ENCODE data around the gene PIGP. TPM values are rescaled to one million over a fixed set of nuclear protein-coding genes. Genes with fewer than 3 reads are reported as not detected.

Gene PIGP
- total and polyA plus RNA-seq, 2 of the 13 experiments (the other 11 are each of a cell fraction or from before 2014, with no cell fraction given), result 14.8 to 33.4 TPM

DNA sequence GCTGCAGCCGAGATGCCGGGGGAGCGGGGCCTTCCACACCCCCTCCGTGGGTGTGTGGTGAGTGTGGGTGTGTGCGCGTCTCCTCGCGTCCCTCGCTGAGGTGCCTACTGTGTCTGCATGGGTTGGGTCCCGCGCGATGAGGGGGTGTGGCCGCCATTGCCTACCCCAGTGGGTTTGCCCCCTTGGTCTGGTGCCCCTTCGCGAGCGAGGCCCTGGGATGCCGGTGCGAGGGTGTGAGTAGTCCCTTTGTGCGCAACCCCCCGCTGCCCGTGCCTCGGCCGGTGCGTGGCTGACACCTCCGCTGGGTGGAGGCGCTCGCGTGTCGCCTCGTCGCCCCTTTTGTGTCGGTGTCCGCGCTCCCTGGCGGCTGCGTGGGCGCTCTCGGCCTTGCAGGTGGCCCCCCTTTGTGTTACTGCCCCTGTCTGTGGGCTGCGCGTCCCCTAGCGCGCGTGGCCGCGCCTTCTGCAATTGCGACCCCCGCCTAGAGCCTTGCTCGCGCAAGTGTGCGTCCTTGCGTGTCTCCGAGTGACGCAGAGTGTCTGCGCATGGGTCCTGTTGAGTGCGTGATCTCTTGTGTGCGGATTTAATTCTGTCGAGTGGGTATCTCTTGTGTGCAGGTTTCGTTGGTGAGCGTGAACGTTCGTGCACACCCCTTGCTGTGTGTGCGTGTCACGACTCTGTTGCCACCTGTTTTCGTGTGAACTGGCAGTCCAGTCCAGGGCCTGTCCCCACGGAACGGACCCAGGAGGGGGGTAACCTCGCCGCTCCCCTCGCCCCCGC is 736 bp upstream of the PIGP start (continued):
- TF ChIP-seq ZNF281 (CRISPR knock-in tag; IDR thresholded peaks at IDR 0.05; ENCODE audit: borderline replicate concordance) (no peak), ZNF883 (CRISPR knock-in tag; IDR thresholded peaks at IDR 0.05; ENCODE audit: not compliant biosample characterization) (no peak), RERE (CRISPR knock-in tag; IDR thresholded peaks at IDR 0.05; ENCODE audit: low read depth) (no peak), RBM39 (IDR thresholded peaks at IDR 0.05; ENCODE audit: low read depth, low read length, poor library complexity, severe bottlenecking) (no peak), TOE1 (CRISPR knock-in tag; IDR thresholded peaks at IDR 0.05) (no peak; the same call in 1 of the 2 replicates), ZMAT5 (CRISPR knock-in tag; IDR thresholded peaks at IDR 0.05; ENCODE audit: borderline replicate concordance, low read depth) (no peak), HOXA7 (CRISPR knock-in tag; IDR thresholded peaks at IDR 0.05) (0 out of 2 replicates have a peak, but pooled peaks have one; percentile 56), KIAA2018 (CRISPR knock-in tag; IDR thresholded peaks at IDR 0.05; ENCODE audit: borderline replicate concordance) (no peak), ZNF20 (CRISPR knock-in tag; IDR thresholded peaks at IDR 0.05) (no peak), AGO2 (optimal IDR thresholded peaks at IDR 0.05; ENCODE audit: low read depth, low read length) (peak; percentile 75)
